MM.1S (cell line): ENCODE results near the gene HBA2.

ENCODE experiments used
- EZH2 ChIP-seq: fragments of 300-600 bp; sonication (generic); optimal IDR thresholded peaks from 2 replicates; pipeline ENCODE3; 2017; ENCODE audit warnings: low read depth, mild to moderate bottlenecking, antibody characterized with exemption, low read length, mixed read lengths
- EZH2phosphoT487 ChIP-seq: fragments of 300-600 bp; sonication (generic); IDR thresholded peaks from 2 replicates; pipeline ENCODE4 v1.6.1; 2018; ENCODE audit warnings: antibody characterized with exemption, low read length
- TF ChIP-seq, protein P1 (sequence below): fragments of 300-600 bp; sonication (generic); IDR thresholded peaks from 2 replicates; pipeline ENCODE4 v1.5.1; 2016; ENCODE audit warnings: antibody characterized with exemption, low read length, mixed read lengths

DNA sequence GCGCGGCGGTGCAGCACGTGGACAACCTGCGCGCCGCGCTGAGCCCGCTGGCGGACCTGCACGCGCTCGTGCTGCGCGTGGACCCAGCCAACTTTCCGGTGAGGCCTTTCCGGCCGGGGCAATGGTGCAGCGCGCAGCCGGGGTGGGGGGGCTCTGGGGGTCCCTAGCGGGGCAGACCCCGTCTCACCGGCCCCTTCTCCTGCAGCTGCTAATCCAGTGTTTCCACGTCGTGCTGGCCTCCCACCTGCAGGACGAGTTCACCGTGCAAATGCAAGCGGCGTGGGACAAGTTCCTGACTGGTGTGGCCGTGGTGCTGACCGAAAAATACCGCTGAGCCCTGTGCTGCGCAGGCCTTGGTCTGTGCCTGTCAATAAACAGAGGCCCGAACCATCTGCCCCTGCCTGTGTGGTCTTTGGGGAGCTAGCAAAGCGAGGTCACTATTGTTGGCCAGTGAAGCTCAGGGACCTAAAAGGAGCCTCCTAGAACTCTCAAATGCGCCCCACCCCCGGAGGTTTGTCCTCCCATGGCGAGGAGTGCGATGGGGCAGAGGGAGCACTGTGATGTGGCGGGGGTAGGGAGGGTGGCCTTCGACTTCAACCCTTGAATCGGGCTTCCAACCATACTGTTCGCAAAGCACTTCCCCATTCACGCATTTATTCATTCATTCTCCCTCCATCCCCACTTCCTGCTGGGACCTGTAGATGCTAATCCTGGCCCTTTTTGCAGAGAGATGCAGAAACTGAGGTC is 6.1 kb upstream of the HBA2 start:
- TF ChIP-seq, protein P1, sequence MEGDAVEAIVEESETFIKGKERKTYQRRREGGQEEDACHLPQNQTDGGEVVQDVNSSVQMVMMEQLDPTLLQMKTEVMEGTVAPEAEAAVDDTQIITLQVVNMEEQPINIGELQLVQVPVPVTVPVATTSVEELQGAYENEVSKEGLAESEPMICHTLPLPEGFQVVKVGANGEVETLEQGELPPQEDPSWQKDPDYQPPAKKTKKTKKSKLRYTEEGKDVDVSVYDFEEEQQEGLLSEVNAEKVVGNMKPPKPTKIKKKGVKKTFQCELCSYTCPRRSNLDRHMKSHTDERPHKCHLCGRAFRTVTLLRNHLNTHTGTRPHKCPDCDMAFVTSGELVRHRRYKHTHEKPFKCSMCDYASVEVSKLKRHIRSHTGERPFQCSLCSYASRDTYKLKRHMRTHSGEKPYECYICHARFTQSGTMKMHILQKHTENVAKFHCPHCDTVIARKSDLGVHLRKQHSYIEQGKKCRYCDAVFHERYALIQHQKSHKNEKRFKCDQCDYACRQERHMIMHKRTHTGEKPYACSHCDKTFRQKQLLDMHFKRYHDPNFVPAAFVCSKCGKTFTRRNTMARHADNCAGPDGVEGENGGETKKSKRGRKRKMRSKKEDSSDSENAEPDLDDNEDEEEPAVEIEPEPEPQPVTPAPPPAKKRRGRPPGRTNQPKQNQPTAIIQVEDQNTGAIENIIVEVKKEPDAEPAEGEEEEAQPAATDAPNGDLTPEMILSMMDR, result no peak
- TF ChIP-seq EZH2phosphoT487, result no peak
- no peak for TF ChIP-seq EZH2
